Measurements from ENCODE around the gene NBPF11.
"Not testable (repeated sequence)": the region's sequence is repeated elsewhere in the genome, so short reads cannot be mapped to it uniquely, and the experiment has no call there.

DNA sequence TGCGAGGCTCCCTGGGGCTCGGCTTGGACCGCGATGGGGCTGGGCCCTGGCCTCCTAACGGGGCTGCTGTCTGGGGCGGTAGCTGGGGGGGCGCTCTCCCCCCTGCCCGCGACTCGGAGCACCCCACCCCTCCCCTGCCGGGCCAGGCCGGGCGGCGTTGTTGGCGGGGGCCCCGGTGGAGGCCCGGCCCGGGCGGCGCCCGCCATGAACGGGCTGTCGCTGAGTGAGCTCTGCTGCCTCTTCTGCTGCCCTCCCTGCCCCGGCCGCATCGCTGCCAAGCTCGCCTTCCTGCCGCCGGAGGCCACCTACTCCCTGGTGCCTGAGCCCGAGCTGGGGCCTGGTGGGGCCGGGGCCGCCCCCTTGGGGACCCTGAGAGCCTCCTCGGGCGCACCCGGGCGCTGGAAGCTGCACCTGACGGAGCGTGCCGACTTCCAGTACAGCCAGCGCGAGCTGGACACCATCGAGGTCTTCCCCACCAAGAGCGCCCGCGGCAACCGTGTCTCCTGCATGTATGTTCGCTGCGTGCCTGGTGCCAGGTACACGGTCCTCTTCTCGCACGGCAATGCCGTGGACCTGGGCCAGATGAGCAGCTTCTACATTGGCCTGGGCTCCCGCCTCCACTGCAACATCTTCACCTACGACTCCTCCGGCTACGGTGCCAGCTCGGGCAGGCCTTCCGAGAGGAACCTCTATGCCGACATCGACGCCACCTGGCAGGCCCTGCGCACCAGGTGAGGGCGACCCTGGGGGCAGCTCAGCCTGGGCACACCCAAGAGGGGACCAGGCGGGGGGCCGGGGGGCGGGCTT lies 5.7 kb downstream of the NBPF11 start:
- not testable (repeated sequence) for TF ChIP-seq POLR2A (IDR thresholded peaks at IDR 0.05)
- TF ChIP-seq, protein P1, sequence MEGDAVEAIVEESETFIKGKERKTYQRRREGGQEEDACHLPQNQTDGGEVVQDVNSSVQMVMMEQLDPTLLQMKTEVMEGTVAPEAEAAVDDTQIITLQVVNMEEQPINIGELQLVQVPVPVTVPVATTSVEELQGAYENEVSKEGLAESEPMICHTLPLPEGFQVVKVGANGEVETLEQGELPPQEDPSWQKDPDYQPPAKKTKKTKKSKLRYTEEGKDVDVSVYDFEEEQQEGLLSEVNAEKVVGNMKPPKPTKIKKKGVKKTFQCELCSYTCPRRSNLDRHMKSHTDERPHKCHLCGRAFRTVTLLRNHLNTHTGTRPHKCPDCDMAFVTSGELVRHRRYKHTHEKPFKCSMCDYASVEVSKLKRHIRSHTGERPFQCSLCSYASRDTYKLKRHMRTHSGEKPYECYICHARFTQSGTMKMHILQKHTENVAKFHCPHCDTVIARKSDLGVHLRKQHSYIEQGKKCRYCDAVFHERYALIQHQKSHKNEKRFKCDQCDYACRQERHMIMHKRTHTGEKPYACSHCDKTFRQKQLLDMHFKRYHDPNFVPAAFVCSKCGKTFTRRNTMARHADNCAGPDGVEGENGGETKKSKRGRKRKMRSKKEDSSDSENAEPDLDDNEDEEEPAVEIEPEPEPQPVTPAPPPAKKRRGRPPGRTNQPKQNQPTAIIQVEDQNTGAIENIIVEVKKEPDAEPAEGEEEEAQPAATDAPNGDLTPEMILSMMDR (IDR thresholded peaks at IDR 0.05 in 8 of 11, conservative IDR thresholded peaks at IDR 0.05 in 3 of 11) = not testable (repeated sequence)
